Measurements from ENCODE around the gene SPG21.

The SPG21 gene

GRCh38 chr15:64949383-64950186, 40.1 kb downstream of the SPG21 start:
- DNase-seq, result no peak
- in situ Hi-C loops (cut with MboI; ENCODE audit: low pct_unique_long_range_greater_than_20kb, low sequenced_read_pairs), result no loop called here

DNA sequence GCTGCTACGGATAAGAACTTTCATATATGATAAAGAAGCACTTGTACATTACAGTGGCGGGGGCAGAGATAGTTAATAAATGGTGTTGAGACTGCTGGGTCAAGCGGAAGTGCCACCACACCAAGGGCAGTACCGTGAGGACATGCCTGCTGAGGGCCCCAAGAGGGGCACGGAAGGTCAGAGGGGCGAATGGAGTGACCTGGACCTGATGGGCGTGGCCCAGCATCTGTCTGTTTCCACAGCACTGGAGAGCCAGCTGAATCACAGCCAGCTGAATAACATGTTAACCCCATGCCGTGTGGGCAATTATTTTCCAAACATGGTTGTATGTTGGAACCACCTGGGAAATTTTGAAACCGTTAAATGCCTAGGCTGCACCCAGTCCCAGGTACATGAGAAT, 40.8 kb downstream of the SPG21 start:
- no peak for DNase-seq
- in situ Hi-C loops (cut with MboI; ENCODE audit: low pct_unique_long_range_greater_than_20kb, low sequenced_read_pairs), result no loop called here

- in situ Hi-C loops (cut with MboI; ENCODE audit: low pct_unique_long_range_greater_than_20kb, low sequenced_read_pairs), result no loop called here
- no peak for DNase-seq
Observed at GRCh38 chr15:64947211-64947610, 42.5 kb downstream of the SPG21 start.

GRCh38 chr15:64944961-64945360, 44.8 kb downstream of the SPG21 start:
- in situ Hi-C loops (cut with MboI; ENCODE audit: low pct_unique_long_range_greater_than_20kb, low sequenced_read_pairs), result no loop called here
- no peak for DNase-seq

GRCh38 chr15:64943512-64944225, 46.0 kb downstream of the SPG21 start:
- in situ Hi-C loops (cut with MboI; ENCODE audit: low pct_unique_long_range_greater_than_20kb, low sequenced_read_pairs), result no loop called here
- DNase-seq, result no peak

GRCh38 chr15:64942356-64942755, 47.4 kb downstream of the SPG21 start:
- no peak for DNase-seq
- in situ Hi-C loops (cut with MboI; ENCODE audit: low pct_unique_long_range_greater_than_20kb, low sequenced_read_pairs), result no loop called here

DNA sequence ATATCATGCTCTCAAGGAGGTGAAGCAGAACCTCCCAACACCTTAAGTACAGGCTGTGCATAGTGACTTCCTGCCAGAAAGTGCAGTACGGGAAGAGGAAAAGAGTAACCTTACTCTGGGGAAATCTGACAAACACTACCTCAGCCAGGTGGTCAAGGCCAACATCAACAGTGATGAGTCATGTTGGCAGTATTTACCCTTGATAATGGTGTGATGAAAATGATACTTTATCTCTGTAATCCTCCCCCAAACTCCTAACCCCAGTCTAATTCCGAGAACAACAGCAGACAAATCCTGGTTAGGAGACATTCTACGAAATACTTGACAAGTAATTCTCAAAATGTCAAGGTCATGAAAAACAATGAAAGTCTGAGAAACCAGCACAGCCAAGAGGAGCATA, 51.5 kb downstream of the SPG21 start:
- in situ Hi-C loops (cut with MboI; ENCODE audit: low pct_unique_long_range_greater_than_20kb, low sequenced_read_pairs), result no loop called here
- DNase-seq, result no peak

- no peak for DNase-seq
- in situ Hi-C loops (cut with MboI; ENCODE audit: low pct_unique_long_range_greater_than_20kb, low sequenced_read_pairs), result no loop called here
Observed at GRCh38 chr15:64934023-64934422, 55.7 kb downstream of the SPG21 start.

DNA sequence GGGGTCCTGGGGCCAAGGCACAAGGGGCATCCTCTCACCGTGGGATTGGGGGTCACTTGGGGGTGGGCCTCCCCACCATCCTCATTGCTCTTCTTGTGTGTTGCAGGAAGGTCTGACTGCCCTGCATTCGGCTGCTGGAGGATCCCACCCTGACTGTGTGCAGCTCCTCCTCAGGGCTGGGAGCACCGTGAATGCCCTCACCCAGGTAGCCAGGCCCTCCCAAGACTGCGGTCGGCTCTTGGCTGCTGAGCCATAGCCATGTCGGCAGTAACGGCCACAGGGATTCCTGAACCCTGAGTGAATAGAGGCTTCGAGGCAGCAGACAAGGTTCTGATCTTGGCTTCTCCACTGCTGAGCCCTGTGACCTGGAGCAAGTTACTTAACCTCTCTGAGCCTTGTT, 58.3 kb downstream of the SPG21 start:
- in situ Hi-C loops (cut with MboI; ENCODE audit: low pct_unique_long_range_greater_than_20kb, low sequenced_read_pairs), result no loop called here
- no peak for DNase-seq

GRCh38 chr15:64930778-64931371, 58.8 kb downstream of the SPG21 start:
- in situ Hi-C loops (cut with MboI; ENCODE audit: low pct_unique_long_range_greater_than_20kb, low sequenced_read_pairs), result no loop called here

DNA sequence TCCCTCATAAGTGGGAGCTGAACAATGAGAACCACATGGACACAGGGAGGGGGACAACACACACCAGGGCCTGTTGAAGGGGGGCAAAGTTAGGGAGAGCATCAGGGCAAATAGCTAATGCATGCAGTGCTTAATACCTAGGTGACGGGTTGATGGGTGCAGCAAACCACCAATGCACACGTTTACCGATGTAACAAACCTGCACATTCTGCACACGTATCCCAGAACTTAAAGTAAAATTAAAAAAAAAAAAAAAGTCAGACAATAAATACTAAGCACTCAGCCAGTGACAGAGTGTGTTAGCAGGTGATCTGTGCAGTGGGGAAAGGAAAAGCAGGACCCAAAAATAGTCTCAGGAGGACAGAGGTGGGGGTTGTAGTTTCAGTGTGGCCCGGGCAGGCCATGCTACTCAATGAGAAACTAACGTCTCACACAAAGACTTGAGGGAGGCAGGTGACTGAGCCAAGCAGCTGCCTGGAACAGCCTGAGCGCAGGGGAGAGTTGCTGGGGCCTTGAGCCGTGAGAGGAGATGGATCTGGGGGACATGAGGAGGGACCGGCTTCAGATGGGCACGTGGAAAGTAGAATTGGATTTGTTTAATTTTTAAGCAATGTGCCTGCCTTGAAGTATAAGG, 59.6 kb downstream of the SPG21 start:
- no peak for DNase-seq
- in situ Hi-C loops (cut with MboI; ENCODE audit: low pct_unique_long_range_greater_than_20kb, low sequenced_read_pairs), result no loop called here

More at GRCh38 chr15:64930778-64931371, 58.8 kb downstream of the SPG21 start:
- no peak for DNase-seq

DNA sequence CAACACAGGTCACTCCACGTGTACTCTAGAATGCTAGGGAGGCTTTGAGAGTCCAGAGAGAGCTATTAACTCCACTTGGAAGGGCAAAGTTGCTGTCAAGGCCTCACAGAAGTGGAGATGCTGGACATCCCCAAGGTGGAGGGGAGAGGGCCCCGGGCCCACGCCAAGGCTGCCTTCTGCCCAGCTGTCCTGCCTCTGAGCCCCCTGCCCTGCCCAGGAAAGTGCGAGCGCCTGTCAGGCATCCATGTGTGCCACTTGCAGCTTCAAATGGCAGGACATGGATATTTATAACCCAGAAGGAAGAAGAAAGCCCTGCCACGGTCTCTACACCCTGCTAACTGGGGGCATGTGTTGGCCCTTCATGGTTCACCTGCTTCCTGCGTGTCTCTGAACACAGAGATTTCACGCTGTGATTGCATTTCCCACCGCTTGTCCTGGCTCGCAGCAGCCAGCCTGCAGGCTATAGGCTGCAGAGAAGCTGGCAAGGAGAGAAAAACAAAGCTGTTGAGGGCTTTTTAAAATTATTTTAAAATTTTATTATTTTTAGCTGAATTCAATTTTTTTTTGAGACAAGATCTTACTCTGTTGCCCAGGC, 61.0 kb downstream of the SPG21 start:
- DNase-seq, result no peak
- in situ Hi-C loops (cut with MboI; ENCODE audit: low pct_unique_long_range_greater_than_20kb, low sequenced_read_pairs), result no loop called here

- in situ Hi-C loops (cut with MboI; ENCODE audit: low pct_unique_long_range_greater_than_20kb, low sequenced_read_pairs), result no loop called here
- no peak for DNase-seq
Observed at GRCh38 chr15:64926661-64927060, 63.1 kb downstream of the SPG21 start.

DNA sequence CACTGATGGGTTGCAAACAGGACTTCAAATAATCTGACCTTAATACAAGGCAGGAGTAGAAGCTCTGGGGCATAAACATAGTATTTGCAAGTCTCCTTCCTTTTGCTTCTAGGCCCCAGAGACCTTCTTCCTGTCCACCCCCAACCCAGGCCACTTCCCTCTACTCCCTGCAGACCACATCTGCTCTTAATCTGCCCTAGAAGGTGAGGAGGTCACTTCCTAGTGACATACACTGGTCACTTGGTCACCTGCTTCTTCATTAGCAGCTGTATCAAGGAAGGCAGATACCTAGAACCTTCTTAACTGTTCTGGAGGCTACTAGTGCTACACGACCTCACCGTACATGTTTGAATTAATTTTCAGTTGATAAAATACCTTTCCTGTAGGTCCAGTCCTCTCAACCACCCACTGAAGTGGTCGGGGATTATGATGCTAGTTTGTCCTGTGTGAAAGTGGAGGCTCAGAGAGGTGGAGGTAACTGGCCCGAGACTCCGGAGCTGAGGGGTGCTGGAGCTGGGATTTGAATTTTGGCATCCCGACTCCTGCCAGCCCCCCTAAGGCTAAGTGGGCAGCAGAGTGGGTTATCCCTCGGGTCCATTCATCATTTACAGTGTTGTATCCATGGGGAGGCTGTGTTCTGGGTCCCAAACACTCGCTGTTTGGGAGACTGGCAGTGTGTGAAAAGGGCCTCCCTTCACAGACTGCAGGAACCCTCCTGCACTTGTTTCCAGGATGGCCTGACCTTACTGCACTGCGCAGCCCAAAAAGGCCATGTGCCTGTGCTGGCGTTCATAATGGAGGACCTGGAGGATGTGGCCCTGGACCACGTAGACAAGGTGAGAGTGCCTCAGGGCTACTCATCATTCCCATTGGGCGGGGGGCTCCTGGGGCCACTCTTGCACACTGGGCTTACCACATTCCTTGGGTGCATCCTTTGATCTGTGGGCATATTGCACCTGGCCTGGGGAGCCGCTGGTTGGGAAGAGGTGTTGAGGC, 64.1 kb downstream of the SPG21 start:
- in situ Hi-C loops (cut with MboI; ENCODE audit: low pct_unique_long_range_greater_than_20kb, low sequenced_read_pairs), result no loop called here
- no peak for DNase-seq

GRCh38 chr15:64923546-64923945, 66.2 kb downstream of the SPG21 start:
- in situ Hi-C loops (cut with MboI; ENCODE audit: low pct_unique_long_range_greater_than_20kb, low sequenced_read_pairs), result no loop called here

DNA sequence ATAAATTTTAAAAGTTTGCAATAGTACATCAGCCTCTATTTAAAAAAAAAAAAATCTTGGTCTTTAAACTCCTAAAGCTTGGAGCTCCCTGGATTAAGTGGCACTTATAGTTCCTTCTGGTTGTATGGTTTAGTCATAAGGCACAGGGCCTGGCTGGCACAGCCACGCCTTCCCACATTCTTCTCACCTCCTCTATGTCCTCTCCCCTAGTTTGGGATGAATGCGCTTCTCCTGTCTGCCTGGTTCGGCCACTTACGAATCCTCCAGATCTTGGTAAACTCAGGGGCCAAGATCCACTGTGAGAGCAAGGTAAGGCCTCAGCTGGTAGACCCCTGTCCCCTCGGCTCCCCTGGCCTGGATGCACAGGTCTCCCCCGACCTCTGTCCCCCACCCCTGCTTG, 68.0 kb downstream of the SPG21 start:
- DNase-seq, result no peak
- in situ Hi-C loops (cut with MboI; ENCODE audit: low pct_unique_long_range_greater_than_20kb, low sequenced_read_pairs), result no loop called here

More at GRCh38 chr15:64923546-64923945, 66.2 kb downstream of the SPG21 start:
- DNase-seq, result no peak

DNA sequence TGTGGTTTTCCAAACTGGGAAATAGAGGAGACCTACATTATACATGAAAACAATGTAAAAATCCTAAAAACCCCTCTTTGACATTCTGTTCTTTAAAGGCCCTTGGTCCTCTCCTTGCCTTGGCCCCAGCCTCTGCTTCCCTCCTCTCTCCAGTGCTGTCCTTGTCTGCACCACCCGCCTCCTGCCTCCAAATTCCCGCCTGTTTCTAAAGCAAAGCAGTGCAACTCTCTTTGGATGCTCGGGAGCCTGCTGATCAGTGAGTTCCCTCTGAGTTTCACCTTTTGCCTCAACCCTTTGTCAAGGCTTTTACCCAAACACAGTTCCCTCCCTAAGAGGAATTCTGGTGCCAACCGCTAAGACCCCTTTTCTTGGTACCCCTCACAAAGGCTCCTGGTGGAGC, 70.0 kb downstream of the SPG21 start:
- in situ Hi-C loops (cut with MboI; ENCODE audit: low pct_unique_long_range_greater_than_20kb, low sequenced_read_pairs), result no loop called here
- no peak for DNase-seq

- in situ Hi-C loops (cut with MboI; ENCODE audit: low pct_unique_long_range_greater_than_20kb, low sequenced_read_pairs), result no loop called here
- DNase-seq, result no peak
Observed at GRCh38 chr15:64917211-64917610, 72.5 kb downstream of the SPG21 start.

All from KBM-7 (cell line).